ENCODE data around the gene ZNF764.

The ZNF764 gene

DNA sequence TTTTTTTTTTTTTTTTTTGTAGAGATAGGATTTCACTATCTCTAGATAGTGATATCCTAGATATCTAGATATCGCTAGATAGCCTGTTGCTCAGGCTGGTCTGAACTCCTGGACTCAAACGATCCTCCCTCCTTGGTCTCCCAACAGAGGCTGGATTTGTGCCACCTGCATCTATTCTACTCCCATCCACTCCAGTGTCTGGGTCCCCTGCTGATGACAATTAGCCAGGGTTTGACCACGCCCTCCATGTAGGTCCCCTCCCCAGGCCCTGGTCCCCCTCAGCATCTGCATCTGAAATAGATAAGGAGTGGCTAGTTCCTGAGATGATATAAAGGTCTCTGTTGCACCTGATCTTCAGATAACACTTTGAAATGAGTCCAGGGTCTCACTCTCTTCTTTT is 11.1 kb upstream of the ZNF764 start:
- Histone ChIP-seq H3K4me2 (ENCODE audit: low read length) (no peak overlapping the region), H3K9ac (ENCODE audit: low read length) (no peak overlapping the region), H3F3A (ENCODE audit: insufficient read depth, low read length) (no peaks in the 10 kb centered on the region), H3K4me1 (ENCODE audit: insufficient read depth, low read length, severe bottlenecking) (peaks cover 43% of the 10 kb centered on the region), H3K36me3 (ENCODE audit: insufficient read depth, low read length) (no peaks in the 10 kb centered on the region), H3K27ac (ENCODE audit: low read depth, low read length, poor library complexity, severe bottlenecking) (no peak overlapping the region), H3K27me3 (ENCODE audit: insufficient read depth, low read length) (no peaks in the 10 kb centered on the region), H3K4me3 (ENCODE audit: low read depth, low read length, poor library complexity, severe bottlenecking) (no peak overlapping the region), H3K9me3 (ENCODE audit: low read length) (no peaks in the 10 kb centered on the region), H2AFZ (ENCODE audit: low read length) (no peak overlapping the region), H3K79me2 (ENCODE audit: insufficient read depth, low read length) (peaks cover 13% of the 10 kb centered on the region), H3K9me2 (ENCODE audit: low read depth, low read length) (no peaks in the 10 kb centered on the region), H4K20me1 (ENCODE audit: insufficient read depth, low read length) (no peaks in the 10 kb centered on the region)
- TF ChIP-seq EZH2 (IDR thresholded peaks at IDR 0.05; ENCODE audit: borderline replicate concordance, low read length): no peak
- TF ChIP-seq, protein P1, sequence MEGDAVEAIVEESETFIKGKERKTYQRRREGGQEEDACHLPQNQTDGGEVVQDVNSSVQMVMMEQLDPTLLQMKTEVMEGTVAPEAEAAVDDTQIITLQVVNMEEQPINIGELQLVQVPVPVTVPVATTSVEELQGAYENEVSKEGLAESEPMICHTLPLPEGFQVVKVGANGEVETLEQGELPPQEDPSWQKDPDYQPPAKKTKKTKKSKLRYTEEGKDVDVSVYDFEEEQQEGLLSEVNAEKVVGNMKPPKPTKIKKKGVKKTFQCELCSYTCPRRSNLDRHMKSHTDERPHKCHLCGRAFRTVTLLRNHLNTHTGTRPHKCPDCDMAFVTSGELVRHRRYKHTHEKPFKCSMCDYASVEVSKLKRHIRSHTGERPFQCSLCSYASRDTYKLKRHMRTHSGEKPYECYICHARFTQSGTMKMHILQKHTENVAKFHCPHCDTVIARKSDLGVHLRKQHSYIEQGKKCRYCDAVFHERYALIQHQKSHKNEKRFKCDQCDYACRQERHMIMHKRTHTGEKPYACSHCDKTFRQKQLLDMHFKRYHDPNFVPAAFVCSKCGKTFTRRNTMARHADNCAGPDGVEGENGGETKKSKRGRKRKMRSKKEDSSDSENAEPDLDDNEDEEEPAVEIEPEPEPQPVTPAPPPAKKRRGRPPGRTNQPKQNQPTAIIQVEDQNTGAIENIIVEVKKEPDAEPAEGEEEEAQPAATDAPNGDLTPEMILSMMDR (IDR thresholded peaks at IDR 0.05; ENCODE audit: low read length): no peak

DNA sequence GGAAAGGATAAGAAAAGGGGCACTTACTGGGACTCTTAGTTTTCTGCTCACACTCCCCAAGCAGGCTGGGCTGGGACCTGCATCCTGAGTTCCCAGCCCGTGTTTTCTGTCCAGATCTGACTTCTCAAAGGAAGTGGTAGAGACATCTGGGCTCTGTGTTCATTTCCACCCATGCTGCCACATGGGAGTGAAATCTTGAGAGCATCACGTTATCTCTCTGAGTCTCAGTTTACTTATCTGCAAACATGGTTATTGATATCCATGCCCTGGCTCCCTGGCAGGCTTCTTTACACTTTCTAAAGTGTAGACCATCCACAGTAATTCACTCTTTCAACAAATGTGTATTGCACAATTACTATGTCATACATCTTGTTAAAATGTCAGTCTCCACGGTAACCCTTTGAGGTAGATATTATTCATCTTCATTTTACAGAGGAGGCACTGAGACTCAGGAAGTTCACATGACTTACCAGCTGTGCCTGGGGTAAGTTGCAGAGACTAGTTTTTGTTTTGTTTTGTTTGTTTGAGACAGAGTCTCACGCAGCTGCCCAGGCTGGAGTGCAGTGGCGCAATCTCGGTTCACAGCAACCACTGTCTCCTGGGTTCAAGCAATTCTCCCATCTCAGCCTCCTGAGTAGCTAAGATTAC is 9.9 kb upstream of the ZNF764 start:
- H4K20me1 ChIP-seq (ENCODE audit: insufficient read depth, low read length): no peaks in the 10 kb centered on the region
- H3K4me3 ChIP-seq (ENCODE audit: low read depth, low read length, poor library complexity, severe bottlenecking): no peak overlapping the region
- peak overlapping the region; percentile 27 for H3K27ac ChIP-seq (ENCODE audit: low read depth, low read length, poor library complexity, severe bottlenecking)
- H3K9ac ChIP-seq (ENCODE audit: low read length): no peak overlapping the region
- no peaks in the 10 kb centered on the region for H3K27me3 ChIP-seq (ENCODE audit: insufficient read depth, low read length)
- peaks cover 31% of the 10 kb centered on the region for H3K4me1 ChIP-seq (ENCODE audit: insufficient read depth, low read length, severe bottlenecking)
- H3K4me2 ChIP-seq (ENCODE audit: low read length): no peak overlapping the region
- no peak overlapping the region for H2AFZ ChIP-seq (ENCODE audit: low read length)
- peaks cover 6% of the 10 kb centered on the region; the same call in 1 of the 2 replicates for H3K79me2 ChIP-seq (ENCODE audit: insufficient read depth, low read length)
- H3F3A ChIP-seq (ENCODE audit: insufficient read depth, low read length): no peaks in the 10 kb centered on the region
- H3K9me2 ChIP-seq (ENCODE audit: low read depth, low read length): no peaks in the 10 kb centered on the region
- TF ChIP-seq, protein P1 (IDR thresholded peaks at IDR 0.05; ENCODE audit: low read length): no peak
- TF ChIP-seq EZH2 (IDR thresholded peaks at IDR 0.05; ENCODE audit: borderline replicate concordance, low read length): no peak
- no peaks in the 10 kb centered on the region for H3K36me3 ChIP-seq (ENCODE audit: insufficient read depth, low read length)
- no peaks in the 10 kb centered on the region for H3K9me3 ChIP-seq (ENCODE audit: low read length)

DNA sequence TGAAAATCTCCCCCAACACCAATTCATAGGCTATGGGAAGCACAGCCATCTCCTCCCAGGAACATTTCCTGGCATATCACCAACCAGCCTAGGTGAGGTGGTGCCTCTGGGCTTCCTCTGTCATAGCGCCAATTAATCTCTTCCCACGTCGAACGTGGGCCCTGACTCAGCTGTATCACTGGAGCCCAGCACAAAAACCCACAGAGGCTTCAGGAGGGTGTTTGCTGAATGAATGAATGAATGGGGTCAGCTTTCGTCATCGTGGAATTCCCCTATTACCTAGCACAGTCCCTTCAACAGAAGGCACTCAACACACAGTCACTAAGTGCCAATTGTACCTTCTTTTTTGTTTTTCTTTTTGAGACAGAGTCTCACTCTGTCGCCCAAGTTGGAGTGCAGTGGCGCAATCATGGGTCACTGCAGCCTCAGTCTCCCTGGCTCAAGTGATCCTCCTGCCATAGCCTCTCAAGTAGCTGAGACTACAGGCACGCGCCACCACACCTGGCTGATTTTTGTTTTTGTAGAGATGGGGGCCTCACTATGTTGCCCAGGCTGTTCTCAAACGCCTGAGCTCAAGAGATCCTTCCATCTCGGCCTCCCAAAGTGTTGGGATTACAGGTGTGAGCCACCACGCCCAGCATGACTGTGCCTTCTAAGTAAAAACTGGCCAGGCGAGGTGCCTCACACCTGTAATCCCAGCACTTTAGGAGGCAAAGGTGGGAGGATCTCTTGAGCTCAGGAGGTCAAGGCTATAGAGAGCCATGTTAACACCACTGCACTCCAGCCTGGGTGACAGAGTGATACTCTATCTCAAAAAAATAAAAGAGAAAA is 9.2 kb upstream of the ZNF764 start:
- Histone ChIP-seq H4K20me1 (ENCODE audit: insufficient read depth, low read length) (no peaks in the 10 kb centered on the region), H3K79me2 (ENCODE audit: insufficient read depth, low read length) (no peaks in the 10 kb centered on the region), H3K9ac (ENCODE audit: low read length) (no peak overlapping the region), H3K4me1 (ENCODE audit: insufficient read depth, low read length, severe bottlenecking) (peaks cover 25% of the 10 kb centered on the region), H3K9me2 (ENCODE audit: low read depth, low read length) (no peaks in the 10 kb centered on the region), H3F3A (ENCODE audit: insufficient read depth, low read length) (no peaks in the 10 kb centered on the region), H3K4me3 (ENCODE audit: low read depth, low read length, poor library complexity, severe bottlenecking) (no peak overlapping the region), H3K9me3 (ENCODE audit: low read length) (no peaks in the 10 kb centered on the region), H3K4me2 (ENCODE audit: low read length) (no peak overlapping the region), H3K27ac (ENCODE audit: low read depth, low read length, poor library complexity, severe bottlenecking) (peak overlapping the region; percentile 27), H2AFZ (ENCODE audit: low read length) (no peak overlapping the region), H3K36me3 (ENCODE audit: insufficient read depth, low read length) (no peaks in the 10 kb centered on the region), H3K27me3 (ENCODE audit: insufficient read depth, low read length) (no peaks in the 10 kb centered on the region)
- TF ChIP-seq EZH2 (IDR thresholded peaks at IDR 0.05; ENCODE audit: borderline replicate concordance, low read length): no peak

Measured in OCI-LY1 (cell line).